ENCODE data around the gene PDZD2.
"Not testable (repeated sequence)": the region's sequence is repeated elsewhere in the genome, so short reads cannot be mapped to it uniquely, and the experiment has no call there.

The PDZD2 gene

DNA sequence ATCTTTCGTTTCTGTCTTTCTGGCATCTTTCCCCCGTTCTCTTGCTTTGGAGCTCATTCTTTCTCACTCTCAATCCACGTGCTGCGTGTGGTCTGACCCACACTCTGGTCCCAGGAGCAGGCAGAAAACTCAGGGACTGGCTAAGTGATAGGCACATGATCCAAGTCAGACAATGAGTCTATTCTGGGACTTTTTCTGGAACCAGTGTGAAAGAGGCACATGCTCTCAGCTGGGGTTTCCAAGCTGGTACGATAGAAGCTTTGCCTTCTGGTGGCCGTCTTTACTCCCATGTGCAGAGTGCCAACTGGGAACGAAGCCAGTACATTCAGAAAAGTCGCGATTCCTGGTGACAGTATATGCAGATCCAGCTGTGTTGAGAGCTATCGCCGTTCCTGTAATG lies 94.4 kb downstream of the PDZD2 start:
- no peak for DNase-seq (ENCODE audit: low read depth)

DNA sequence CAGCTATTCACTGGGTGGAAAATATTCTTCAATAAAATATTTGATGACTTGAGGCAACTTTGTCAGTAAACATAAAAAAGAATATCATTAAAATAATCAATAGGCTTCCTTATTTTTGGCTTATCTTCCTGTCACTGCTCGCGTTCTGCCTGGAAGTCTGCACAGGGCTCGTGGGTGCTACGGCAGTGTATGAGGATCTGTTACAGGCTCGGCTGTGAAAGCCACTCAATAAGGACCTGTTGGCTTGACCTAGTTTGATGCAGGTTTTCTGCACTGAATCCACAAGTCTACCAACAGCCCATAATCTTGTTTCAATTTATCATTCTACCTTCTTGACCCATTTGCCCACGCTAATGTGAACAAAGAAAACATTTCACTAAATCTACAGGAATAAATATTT lies 97.2 kb downstream of the PDZD2 start:
- DNase-seq (ENCODE audit: low read depth) = no peak

DNA sequence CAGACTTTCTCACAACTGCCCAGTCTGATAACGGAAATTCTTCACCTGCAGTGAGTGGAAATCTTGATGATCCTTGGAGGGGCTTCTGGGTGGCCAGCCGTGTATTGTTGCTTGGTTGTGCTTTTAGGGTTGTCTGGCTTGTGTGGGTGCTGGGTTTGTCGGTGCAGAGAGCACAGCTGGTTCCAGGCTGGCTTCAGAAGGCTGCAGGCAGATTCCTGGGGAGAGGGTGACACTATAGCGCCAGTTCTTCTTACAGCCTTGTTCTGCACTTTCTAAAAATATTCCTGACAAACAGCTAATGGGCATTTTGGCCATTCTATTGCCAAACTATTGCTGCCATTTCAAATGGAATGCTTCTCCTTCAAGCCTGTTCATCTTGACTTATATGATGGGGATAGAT lies 99.3 kb downstream of the PDZD2 start:
- DNase-seq (ENCODE audit: low read depth) = no peak

DNA sequence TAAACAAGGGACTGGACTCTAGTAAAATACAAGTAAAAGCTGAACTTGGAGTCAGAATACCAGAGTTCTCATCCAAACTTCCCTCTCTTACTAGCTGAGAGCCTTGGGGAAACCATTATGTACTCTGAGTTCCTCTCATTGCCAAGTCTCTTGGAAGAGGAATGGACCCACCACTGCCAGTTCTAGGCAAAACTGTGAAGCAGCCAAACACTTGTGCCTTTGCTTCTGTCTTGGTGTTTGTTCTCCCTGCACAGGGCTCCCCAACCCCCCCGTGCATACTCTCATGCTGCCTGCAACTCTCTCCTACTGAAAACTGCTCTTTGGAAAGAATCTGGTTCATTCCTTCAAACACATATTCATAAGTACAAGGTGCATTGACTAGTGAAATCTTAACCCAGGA lies 102.6 kb downstream of the PDZD2 start:
- DNase-seq (ENCODE audit: low read depth) = no peak

DNA sequence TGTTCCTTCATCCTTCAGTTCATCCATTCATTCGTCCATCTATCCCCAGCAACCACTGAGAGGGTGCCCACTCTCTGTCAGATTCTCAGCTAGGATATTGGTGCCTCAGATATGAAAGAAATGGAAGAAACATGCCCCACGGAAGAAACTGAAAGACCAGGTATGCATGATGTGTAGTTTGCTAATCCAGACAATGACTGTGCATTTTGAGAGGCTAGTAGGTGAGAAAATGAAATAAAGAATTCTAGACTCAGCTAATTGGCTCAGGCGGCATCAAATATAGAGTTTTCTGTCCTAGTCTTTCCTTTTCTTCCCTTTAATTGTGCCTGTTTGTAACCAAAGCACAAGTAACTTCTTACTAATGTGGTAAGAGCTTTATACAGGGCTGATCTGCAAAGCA lies 104.7 kb downstream of the PDZD2 start:
- DNase-seq (ENCODE audit: low read depth) = no peak

DNA sequence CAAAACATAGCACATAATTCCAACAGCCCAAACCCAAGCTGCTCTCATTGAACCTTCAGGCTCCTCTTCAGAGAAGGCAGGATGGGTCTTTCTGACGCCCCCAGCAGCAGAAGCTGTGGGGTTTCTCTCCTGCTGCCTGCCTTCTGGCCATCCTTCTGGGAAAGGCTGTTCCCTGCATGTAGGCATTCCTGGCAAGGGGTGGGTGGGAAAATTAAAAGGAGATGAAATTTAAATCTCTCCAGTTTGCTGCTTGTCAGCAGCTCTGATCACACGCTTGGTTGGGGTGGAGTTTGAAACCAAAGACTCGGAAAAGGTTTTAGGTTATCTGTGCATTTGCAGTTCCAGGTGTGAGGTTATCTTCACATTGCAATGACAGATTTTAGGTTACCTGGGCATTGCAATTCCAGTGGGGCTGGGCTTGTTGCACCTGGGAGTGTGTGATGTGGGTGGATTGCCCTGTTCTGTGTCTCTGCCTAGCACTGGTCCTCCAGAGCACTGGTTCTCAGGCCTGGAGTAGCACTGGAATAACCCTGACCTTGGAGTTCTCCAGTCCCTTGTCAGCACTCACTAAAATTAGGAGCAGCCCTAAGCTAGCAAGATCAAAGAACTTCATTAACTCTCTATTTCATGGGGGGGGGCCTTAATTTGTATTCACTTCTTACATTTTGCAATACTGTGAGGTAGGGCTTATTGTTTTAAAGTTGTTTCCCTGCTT lies 109.7 kb downstream of the PDZD2 start:
- DNase-seq (ENCODE audit: low read depth) = no peak

DNA sequence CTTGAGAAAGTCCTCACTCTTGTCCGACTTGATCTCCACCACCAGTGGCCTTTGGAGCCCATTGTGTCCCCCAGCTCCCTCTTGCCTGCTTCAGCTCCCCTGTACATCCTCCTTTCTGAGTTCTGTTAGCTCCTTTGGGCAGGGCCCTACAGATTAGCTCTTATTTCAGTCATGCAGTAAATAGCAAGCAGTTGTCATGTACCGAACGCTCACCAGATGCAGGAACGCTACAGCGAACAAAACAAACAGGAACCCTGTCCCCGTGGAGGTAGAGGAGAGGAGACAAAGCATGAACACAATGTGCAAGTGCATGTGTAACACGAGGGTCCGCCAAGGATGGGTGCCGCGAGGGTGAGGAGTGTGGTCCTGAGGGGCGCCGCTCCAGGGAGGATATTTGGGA lies 111.3 kb downstream of the PDZD2 start:
- no peak for DNase-seq (ENCODE audit: low read depth)

DNA sequence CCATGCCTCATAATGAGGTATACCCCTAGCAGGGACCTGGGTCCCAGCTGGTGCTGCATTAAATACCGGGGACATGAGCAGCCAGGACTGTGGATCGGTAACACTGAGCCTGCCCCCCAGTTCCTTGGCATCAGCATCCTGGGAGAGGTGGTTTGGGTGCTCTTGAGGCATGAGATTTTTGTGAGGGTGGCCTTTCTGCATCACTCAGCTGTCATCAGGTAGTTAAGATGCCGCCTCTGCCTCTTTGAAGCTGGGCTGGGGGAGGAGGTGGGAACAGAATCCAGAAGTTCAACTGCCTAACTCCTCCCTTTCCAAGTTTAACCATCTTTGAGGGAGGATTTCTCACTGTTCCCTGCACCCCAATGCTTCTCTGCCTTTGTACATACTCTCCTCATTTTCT lies 112.7 kb downstream of the PDZD2 start:
- no peak for DNase-seq (ENCODE audit: low read depth)

DNA sequence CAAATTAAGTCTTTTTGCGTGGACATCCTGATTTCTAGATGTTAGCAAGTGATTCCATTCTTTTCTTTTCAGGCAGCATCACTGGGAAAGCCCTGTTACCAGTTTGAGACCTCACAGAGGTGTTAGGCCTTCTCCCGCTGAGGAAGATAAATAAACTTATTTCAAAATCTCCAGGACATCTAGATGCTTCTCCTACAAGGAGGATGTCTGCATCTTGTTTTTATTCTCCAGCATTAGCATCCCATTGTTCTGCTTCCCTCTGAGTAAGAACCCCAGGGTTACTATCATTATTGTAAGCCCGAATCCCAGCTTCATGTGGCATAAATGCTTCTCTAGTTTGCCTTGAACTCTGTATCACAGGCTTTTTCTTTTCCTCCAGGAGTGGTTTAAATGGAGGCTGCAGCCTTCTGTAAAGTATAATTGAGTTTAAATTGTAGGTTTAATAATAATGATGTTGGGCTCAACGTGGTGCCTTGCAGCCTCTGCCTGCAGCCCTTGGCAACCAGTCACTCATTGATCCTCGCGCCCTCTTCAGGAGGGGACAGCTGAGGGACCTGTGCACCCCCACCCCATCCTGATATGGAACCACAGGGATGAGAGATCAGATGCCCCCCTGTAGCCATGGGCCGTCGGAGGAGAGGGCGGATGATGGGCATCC lies 114.9 kb downstream of the PDZD2 start:
- no peak for DNase-seq (ENCODE audit: low read depth)

DNA sequence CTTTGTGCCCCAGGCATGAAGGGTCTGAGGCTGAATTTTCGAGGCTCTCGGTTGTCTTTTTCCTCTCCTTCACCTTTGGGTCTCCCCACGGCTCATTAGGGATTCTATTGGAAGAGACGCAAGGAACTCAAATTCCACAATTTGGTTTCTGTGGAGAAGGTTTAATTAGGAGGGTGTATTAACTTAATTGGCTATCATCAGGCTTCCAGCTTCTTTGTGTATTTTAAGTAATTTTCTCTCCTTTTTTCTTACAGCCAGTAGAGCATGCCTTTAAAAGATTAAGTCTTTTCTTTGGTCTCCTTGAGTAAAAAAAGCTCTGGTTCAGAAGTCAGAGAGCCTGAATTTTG lies 115.4 kb downstream of the PDZD2 start:
- DNase-seq (ENCODE audit: low read depth) = no peak

DNA sequence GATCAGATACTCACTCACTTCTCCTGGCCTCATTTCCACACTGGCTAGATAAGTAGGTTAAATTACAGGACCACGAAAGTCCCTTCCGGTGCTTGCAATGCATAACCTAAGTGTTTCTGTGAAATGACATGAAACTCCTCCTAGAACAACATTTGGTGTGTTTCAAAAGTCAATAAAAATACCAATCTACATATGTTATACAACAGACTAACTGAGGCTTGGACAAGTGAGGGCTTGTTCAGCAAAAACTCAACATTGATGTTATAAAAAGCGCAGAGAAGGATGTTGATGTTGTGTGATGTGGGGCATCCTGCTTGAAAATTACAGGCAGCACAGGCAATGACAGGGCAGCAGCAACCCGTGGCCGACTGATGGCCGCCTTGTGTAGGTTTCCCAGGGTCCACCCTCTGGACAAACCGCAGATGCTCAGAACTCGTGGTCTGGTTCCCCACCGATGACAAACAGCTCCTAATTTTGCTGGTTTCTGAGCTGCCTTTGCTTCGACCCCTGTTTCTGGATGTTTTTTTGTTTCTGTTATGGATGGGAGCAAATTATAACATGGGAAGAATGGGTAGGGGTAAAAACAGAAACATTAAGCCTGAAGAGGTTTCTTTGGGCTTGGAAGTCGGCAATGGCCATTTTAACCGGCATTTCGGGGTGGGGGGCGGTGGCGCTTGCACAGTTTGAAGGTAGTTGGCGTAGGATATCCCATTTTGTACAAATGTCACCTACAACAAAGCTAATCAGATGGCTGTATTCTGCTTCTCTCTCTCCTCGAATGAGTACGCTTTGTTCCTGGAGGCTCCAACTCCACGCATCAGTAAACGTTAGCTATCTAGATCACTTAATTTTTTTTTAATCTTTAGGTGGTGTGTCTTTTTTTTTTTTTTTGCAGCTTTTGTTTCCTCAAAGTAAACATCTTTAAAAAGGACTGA lies 116.1 kb downstream of the PDZD2 start:
- no peak for DNase-seq (ENCODE audit: low read depth)

DNA sequence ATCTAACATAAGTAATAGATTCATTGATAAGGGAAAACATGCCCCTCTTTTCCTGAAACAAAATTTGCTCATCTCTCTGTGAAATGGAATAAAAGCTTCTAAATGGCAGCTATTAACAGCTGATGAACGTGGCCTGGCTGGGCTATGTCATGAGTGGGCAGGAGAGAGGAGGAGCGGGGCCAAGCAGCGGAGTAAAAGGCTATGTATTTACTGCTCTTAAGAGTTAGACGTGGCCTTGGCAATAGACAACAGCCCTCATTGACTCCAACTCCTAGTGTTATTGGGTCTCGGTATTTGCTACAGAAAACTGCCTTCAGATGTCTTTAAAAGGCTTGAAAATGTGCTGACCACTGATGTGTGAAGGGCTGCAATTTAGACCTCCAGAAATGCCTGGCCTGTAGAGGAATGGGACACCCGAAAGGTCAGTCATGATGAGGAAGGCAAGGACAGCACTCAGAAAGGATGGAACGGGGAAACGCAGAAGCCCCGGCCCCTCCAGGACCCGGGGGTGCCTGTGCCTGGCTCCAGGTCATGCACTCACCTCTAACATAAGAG lies 116.8 kb downstream of the PDZD2 start:
- DNase-seq (ENCODE audit: low read depth) = no peak

DNA sequence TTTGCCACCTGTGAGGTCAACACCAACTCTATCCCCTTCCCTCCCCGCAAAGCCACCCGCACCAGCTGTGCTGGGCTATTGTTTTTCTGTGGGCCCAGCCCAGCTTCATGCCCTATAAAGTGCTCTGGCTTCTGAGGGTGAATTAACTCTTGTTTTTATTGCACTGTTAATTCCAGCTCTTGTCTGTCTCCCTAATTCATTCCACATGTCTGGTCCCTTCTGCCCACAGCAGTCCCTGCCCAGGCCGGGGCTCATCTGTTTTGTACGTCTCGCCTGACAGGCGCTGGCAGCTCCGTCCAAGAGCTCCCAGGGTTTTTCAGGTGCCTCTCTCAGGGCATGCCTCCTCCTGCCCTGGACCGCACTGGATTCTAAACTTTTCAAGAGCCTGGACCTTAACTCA lies 118.9 kb downstream of the PDZD2 start:
- DNase-seq (ENCODE audit: low read depth) = no peak

DNA sequence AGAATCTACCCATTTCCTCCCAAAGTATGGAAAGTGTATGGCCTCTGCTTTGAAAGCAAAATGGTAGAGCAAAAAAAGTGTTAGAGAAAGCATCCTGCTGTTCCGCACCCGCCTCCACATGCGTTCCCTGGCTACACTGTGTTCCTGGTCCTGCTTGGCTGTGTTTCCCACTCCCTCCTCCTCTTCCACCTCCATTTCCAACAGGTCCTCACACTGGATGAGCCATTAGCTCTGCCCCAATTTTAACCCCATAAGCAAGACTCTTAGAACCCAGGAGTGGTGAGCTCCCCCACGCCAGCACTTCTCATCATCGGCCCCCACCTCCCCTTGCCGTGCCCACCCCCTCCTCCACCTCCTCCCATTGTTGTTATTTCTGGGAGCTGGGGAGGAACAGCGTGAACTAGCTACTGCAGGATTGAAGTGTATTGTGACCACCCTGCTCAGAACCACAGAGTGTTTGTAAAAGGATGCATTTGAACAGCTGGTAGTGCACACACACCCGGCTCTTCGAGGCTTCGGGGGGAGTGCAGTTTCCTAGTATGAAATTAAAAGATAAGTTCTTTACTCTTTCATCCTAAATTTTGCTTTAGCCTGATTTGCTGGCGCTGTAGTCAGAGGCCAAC lies 120.0 kb downstream of the PDZD2 start:
- no peak for DNase-seq (ENCODE audit: low read depth)

DNA sequence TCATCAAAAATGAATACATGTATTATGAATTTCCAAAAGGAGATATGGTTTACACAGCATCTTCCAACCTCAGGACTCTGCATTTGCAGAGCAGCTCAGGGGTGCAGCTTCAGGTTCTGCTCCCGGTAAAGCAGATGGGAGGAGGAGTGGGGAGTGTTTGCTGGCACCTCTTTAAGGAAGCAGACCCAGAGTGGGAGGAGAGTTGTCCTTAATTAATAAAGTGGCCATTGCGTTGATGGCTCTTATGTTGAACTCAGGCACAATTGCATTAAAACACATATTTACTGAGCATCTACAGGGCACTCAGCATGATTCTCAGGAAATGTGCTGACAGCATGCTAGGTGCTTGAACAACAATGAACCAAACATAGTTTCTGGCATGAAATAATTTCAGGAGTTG lies 121.0 kb downstream of the PDZD2 start:
- no peak for DNase-seq (ENCODE audit: low read depth)

DNA sequence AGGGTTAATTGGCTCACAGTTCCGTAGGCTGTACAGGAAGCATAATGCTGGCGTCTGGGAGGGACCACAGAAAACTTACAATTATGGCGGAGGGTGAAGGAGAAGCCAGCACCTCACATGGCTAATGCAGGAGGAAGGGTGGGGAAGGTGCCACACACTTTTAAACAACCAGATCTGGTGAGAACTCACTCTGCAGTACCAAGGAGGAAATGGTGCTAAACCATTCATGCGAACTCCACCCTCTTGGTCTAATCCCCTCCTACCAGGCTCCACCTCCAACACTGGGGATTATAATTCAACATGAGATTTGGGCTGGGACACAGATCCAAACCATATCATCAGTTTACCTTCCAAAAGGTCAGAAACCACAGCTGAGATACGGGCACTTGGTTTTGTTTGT lies 122.9 kb downstream of the PDZD2 start:
- DNase-seq (ENCODE audit: low read depth) = no peak

DNA sequence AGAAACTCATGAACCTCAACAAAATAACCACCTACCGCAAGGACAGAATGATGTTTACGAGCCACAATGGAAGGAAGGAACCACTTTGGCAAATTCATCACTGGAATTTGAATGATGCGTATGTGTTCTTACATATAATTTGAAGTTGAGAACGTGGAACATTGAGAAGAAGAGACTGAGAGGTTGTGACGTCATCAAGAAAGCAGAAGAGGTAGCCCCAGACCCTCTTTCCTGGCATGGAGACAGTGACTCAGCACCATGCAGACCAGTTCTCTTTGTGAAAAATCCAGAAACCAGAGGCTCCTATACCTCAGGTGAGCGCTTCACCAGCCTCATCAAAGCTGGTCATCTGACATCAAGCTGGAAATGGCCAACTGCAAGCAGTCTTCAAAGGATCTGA lies 124.5 kb downstream of the PDZD2 start:
- no peak for DNase-seq (ENCODE audit: low read depth)

DNA sequence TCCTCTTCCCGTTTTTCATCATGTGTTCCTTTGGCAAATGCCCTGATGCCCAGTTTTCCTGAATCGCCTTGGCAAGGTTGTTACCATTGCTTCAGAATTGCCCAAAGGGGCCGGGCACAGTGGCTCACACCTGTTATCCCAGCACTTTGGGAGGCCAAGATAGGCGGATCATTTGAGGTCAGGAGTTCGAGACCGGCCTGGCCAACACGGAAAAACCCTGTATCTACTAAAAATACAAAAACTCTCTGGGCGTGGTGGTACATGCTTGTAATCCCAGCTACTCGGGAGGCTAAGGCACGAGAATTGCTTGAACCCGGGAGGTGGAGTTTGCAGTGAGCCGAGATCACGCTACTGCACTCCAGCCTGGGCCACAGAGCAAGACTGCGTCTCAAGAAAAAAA lies 125.8 kb downstream of the PDZD2 start:
- DNase-seq (ENCODE audit: low read depth) = not testable (repeated sequence)

DNA sequence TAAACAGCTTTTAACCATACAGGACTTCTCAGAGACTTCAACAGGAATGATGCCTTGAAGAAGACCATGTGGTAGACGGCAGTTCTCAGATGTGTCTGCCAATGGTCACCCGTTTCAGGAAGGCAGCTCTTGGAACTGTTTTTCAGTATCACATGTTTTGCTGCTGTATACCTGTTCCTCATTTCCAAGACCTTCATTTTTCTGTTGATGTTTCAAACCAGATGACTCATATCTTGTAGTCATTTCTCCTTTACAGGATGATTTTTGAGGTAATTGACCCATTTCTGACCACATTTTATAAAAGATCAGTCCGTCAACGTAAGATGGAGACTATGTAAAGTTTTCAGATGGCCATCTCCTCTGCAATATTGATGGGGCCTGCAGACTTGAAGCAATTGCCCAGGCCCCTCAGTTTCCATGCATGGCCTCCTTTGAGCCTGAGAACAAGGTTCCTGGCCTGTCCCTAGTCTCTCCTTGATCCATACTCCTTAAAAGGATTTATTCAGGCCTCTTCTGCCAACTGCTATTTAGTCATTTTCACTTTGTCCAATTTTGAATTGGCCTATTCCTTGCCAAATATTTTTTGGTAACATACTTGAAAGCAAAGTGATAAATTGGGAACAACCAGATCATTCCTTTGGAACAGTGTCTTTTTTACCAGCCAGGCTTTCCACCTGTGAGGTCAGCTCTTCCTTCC lies 128.6 kb downstream of the PDZD2 start:
- no peak for DNase-seq (ENCODE audit: low read depth)

DNA sequence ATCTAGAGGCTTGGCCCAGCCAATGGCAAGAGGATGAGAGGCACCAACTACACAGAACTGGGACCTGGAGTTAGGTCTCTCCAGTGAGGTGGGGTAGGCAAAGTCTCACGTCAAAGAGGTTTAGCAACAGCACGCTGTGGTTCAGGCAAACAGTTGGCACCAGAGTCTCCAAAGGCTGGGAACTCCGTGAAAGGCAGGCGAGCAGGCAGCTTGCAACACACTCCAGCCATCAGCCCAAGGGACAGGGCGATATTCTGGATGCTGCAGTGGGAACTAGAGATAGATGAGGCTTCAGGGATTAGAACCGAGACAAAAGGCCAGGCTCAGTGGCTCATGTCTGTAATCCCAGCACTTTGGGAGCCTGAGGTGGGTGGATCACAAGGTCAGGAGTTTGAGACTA lies 129.1 kb downstream of the PDZD2 start:
- DNase-seq (ENCODE audit: low read depth) = no peak

DNA sequence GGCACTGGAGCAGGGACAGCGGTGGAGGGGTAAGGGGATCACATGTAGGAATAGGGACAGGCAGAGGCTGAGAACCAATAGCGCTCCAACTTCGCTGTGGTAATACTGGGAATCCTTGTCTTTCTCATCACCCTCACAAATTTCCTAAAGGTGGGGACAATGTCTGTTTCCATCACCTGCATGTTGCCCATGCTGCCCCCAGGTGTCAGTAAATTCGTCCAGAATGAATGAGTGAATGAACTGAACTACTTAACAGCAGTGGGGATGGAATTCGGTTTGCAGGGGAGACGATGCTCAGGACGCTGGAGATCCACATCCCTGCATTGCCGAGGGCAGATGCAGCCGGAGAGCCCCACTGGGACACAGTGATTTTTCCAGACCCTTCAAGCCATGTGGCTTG lies 129.9 kb downstream of the PDZD2 start:
- no peak for DNase-seq (ENCODE audit: low read depth)

DNA sequence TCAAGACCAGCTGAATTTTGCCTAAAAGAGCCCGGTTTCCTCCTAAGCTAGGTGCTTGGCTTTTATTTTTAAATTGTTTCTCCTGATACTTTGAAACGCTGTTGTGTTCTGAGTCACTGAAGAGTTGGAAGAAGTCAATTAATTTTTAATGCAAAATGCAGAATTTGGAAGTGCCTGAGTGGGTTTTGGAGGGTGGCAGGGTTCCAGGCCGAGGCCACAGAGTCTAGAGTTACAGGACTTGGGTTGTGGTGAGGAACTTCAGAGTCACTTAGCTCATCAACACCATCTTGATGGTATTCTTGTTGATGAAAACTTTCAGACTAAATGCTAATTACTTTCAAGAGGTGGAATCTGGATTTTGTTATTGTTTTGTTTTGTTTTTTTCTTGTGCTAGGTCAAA lies 130.6 kb downstream of the PDZD2 start:
- no peak for DNase-seq (ENCODE audit: low read depth)

Data from activated gamma-delta T cell treated with anti-CD3 and anti-CD28 coated beads, Interleukin-2, amount 50 U/mL, for 16 hours (primary cell).